ENCODE measurements around the gene INTS15.

GRCh38 chr7:6563936-6564770 is 25.7 kb upstream of the INTS15 start:
- TF ChIP-seq CTCF (IDR thresholded peaks at IDR 0.05; ENCODE audit: poor library complexity, severe bottlenecking): no peak
- no peak for TF ChIP-seq MXI1 (conservative IDR thresholded peaks at IDR 0.05; ENCODE audit: poor library complexity, severe bottlenecking)
- TF ChIP-seq EP300 (conservative IDR thresholded peaks at IDR 0.05; ENCODE audit: poor library complexity, severe bottlenecking): no peak
